ENCODE measurements around the gene ASB18. TPM values are rescaled to one million over a fixed set of nuclear protein-coding genes. Genes with fewer than 3 reads are reported as not detected.

The ASB18 gene
- total and polyA plus RNA-seq, 8 donors: 0.05 to 0.07 (median 0.06) TPM; not detected in 5

- no peak overlapping the region for H3K27ac ChIP-seq
- peaks cover 100% of the 10 kb centered on the region in 2 donors for H3K27me3 ChIP-seq
- intact Hi-C loops (cut with DNase I): no loop called here
- H3K4me3 ChIP-seq: peak overlapping the region in 1 of 2 donors; percentile 19
- peaks cover 16 to 43% of the 10 kb centered on the region in 2 donors for H3K4me1 ChIP-seq
- peak; percentile 12 for ATAC-seq
- no peaks in the 10 kb centered on the region for H3K9me3 ChIP-seq
- H3K36me3 ChIP-seq: no peaks in the 10 kb centered on the region
- no peak for DNase-seq
- no peak for TF ChIP-seq CTCF (IDR thresholded peaks at IDR 0.05)
Measured at GRCh38 chr2:236167297-236168109, 96.7 kb downstream of the ASB18 start.

- DNase-seq: no peak
- H3K4me1 ChIP-seq: peaks cover 16 to 43% of the 10 kb centered on the region in 2 donors
- ATAC-seq: no peak
- H3K27me3 ChIP-seq: peaks cover 100% of the 10 kb centered on the region in 2 donors
- no peaks in the 10 kb centered on the region for H3K36me3 ChIP-seq
- H3K4me3 ChIP-seq: peak overlapping the region in 1 of 2 donors; percentile 19
- H3K9me3 ChIP-seq: no peaks in the 10 kb centered on the region
- no peak overlapping the region for H3K27ac ChIP-seq
- no peak for TF ChIP-seq CTCF (IDR thresholded peaks at IDR 0.05)
- intact Hi-C loops (cut with DNase I): no loop called here
Measured at GRCh38 chr2:236166796-236167296, 97.4 kb downstream of the ASB18 start.

- no peak for DNase-seq
- no peak for TF ChIP-seq CTCF (IDR thresholded peaks at IDR 0.05)
- Histone ChIP-seq H3K4me3 (no peak overlapping the region), H3K27ac (no peak overlapping the region), H3K36me3 (no peaks in the 10 kb centered on the region), H3K4me1 (peaks cover 16 to 43% of the 10 kb centered on the region in 2 donors), H3K27me3 (peaks cover 100% of the 10 kb centered on the region in 2 donors), H3K9me3 (no peaks in the 10 kb centered on the region)
- intact Hi-C loops (cut with DNase I): no loop called here
- no peak for ATAC-seq
Measured at GRCh38 chr2:236165842-236166795, 98.1 kb downstream of the ASB18 start.

GRCh38 chr2:236164925-236165841, 99.0 kb downstream of the ASB18 start:
- H3K27me3 ChIP-seq: peaks cover 98 to 100% of the 10 kb centered on the region in 2 donors
- H3K4me1 ChIP-seq: peaks cover 16 to 43% of the 10 kb centered on the region in 2 donors
- ATAC-seq: no peak
- no peak for TF ChIP-seq CTCF (IDR thresholded peaks at IDR 0.05)
- no peaks in the 10 kb centered on the region for H3K9me3 ChIP-seq
- H3K27ac ChIP-seq: no peak overlapping the region
- H3K4me3 ChIP-seq: no peak overlapping the region
- H3K36me3 ChIP-seq: no peaks in the 10 kb centered on the region
- intact Hi-C loops (cut with DNase I): no loop called here
- no peak for DNase-seq
